ENCODE results near the gene SETDB1.

GRCh38 chr1:150881331-150882070, 44.7 kb upstream of the SETDB1 start:
- TF ChIP-seq CTCF (IDR thresholded peaks at IDR 0.05) (no peak), POLR2A (IDR thresholded peaks at IDR 0.05) (no peak)
